Hematopoietic multipotent progenitor cell treated with erythropoietin and hydrocortisone succinate and interleukin-3 and kit ligand, for 8 days (in vitro differentiated cells): ENCODE results near the gene INTS1.
"Not testable (repeated sequence)": the region's sequence is repeated elsewhere in the genome, so short reads cannot be mapped to it uniquely, and the experiment has no call there.

Source experiments
- DNase-seq: peaks from one replicate; pipeline ENCODE4 v3.0.0-alpha.2; 2015

The INTS1 gene

GRCh38 chr7:1444925-1445322 lies 59.3 kb downstream of the INTS1 start:
- no peak for DNase-seq

GRCh38 chr7:1444214-1444924 lies 59.8 kb downstream of the INTS1 start:
- no peak for DNase-seq

- not testable (repeated sequence) for DNase-seq
Observed at GRCh38 chr7:1443587-1444200, 60.5 kb downstream of the INTS1 start.

- DNase-seq: no peak
Observed at GRCh38 chr7:1442355-1443124, 61.6 kb downstream of the INTS1 start.

GRCh38 chr7:1441615-1442354 lies 62.4 kb downstream of the INTS1 start:
- DNase-seq: no peak

- DNase-seq: no peak
Observed at GRCh38 chr7:1440620-1441019, 63.6 kb downstream of the INTS1 start.

GRCh38 chr7:1439373-1440363 lies 64.5 kb downstream of the INTS1 start:
- DNase-seq: no peak

- no peak for DNase-seq
Observed at GRCh38 chr7:1438821-1439220, 65.4 kb downstream of the INTS1 start.

- DNase-seq: no peak
Observed at GRCh38 chr7:1438208-1438607, 66.0 kb downstream of the INTS1 start.

GRCh38 chr7:1437155-1437880 lies 66.9 kb downstream of the INTS1 start:
- no peak for DNase-seq

- no peak for DNase-seq
Observed at GRCh38 chr7:1436608-1437007, 67.6 kb downstream of the INTS1 start.

GRCh38 chr7:1434891-1435670 lies 69.1 kb downstream of the INTS1 start:
- DNase-seq: peak; percentile 0

- DNase-seq: no peak
Observed at GRCh38 chr7:1434165-1434718, 69.9 kb downstream of the INTS1 start.

- no peak for DNase-seq
Observed at GRCh38 chr7:1433128-1433920, 70.9 kb downstream of the INTS1 start.

- DNase-seq: peak; percentile 73
Observed at GRCh38 chr7:1432411-1433082, 71.6 kb downstream of the INTS1 start.

GRCh38 chr7:1431634-1432380 lies 72.4 kb downstream of the INTS1 start:
- DNase-seq: no peak

GRCh38 chr7:1431226-1431625 lies 73.0 kb downstream of the INTS1 start:
- no peak for DNase-seq
